Skeletal muscle cell (primary cell): Measurements from ENCODE around the gene LYPD6B.

Source experiments
- DNase-seq: peaks from one replicate; pipeline ENCODE4 v3.0.0-alpha.2; 2010; ENCODE audit warnings: low read depth
- H3K4me3 ChIP-seq: 2 replicates; pipeline ENCODE4 v1.5.1; 2011; ENCODE audit warnings: low read depth, mild to moderate bottlenecking, control low read depth, low read length, moderate library complexity

The LYPD6B gene

DNA sequence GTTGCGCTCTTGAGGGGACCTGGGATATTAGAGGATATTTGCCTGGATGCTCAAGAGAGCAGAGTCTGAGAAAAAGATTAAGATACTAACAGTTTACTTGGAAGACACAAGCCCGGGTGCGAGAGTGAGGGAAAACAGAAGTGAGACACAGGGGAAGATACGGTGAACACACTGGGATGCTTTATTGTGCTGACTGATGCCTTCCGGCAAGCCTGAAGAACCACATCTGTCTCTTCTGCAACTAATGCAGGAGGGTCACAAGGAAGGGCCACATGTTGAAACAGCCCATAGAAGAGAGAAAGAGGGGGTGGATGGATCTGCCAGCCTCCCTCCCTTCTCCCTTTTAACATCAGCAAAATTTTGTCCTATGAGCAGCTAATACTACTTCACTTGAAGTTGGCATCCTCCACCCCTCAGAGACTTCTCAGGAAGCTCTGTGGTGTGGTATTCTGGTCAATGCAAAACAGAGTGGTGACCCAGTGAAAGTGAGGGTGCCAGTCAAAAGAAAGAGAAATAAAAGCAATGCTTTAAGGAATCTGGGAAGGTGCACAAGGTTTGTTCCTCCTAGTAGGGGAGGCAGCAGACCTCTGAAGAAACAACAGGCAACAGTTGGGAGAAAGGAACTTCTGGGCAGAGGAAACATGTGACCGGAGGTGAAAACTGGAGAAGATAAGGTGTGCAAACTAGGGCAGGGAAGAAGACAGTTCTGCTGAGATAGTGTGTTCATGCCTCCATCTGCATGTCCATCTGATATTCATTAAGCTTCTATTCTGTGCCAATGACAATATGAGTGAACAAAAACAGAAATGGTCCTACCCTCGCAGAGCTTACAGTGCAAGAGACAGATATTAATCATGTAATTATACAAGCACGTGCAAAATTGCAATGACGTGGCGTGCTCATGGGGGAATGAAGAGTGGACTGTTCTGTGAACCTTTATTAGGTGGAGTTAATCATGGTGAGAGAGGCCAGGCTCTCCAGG, 107.1 kb downstream of the LYPD6B start:
- no peak for DNase-seq
- no peak overlapping the region for H3K4me3 ChIP-seq

DNA sequence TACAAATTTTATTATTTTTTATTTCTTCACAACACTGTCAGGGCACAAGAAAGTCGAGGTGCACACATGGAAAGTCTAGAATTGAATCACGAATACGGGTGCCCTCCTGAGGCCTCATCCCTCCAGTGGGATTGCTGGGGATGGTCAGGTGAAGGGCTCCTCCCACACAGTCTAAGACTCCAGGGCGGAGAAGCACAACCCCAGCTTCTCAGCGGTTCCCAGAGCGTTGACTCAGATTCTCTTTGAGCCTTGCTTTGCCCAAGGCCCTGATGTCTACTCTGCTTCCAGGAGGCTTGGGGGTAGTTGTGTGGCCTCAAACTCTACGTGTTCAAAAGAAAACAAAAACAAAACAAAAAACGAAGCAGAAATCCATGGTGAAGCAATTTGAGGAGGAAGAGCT, 108.4 kb downstream of the LYPD6B start:
- DNase-seq = no peak
- no peak overlapping the region for H3K4me3 ChIP-seq

DNA sequence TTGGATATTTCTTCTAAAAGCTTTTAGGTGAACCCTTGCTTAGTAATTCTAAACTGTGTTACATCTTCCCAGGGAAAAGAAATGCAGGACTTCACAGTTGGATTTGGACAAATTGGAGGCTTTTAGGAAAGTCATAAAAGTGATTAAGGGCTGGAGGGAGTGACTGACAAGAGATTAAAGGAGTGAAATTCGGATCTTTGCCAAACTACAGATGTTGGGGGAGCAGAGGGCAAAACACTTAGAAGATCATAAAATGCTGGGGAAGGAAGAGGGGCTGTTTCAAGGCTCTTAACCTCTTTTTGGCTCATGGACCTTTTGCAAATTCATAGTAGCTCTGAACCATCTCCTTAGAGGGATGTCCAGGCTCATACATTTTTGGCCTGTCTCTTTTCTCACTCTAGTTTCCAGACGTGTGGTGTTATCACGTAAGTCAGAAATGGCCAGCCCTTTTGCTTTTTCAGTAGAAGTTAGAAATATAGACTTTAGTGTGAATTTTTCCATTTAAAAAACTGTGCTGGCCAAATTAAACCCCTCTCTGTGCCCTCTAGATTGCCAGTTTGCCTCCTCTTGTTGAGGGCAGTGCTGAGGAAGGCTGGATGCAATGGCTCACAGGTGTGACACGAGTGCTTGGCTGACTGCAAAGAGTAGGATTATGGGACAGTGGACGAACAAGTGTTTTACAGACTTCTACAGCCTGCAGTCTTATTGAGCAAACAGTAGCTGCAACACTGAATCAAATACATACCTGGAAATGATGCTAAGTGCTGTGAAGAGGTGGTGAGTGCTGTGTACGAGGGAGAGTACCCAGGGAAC, 109.9 kb downstream of the LYPD6B start:
- DNase-seq = no peak

DNA sequence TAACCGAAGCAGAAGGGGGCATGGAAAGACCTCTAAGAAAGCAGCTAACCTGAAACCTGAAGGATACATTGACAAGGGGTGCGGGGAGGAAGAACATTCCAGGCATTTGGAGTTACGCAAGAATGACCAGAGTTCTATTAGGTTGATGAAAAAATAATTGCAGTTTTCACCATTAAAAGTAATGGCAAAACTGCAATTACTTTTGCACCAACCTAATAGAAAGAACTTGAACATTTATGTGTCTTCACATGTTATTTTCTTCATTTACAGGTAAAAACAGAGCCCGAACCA, 110.5 kb downstream of the LYPD6B start:
- no peak for DNase-seq
- no peak overlapping the region for H3K4me3 ChIP-seq

More for the DNA sequence above, 109.9 kb downstream of the LYPD6B start:
- H3K4me3 ChIP-seq = no peak overlapping the region

DNA sequence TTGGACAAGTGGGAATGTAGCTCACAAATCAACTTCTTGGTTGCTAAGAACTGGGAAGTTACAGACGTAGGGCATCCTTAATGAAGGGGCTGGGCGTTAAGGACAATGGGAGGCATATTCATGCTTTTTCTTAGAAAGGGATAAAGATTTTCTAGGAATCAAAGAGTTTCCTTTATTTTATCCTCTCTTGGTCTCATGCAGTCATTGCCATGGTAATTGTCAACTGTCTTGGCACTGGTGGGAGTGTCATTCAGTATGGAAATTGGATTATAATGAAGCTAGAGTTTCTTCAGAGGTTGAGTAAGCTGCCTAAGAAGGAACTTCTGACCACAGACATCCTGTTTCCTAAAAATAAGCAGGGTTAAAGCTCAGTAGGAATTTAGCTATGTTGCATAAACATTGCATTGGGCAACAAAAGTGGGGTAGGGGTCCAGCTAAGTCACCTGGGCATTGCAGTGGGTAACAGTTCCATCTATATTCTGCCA, 114.0 kb downstream of the LYPD6B start:
- no peak for DNase-seq
- H3K4me3 ChIP-seq = no peak overlapping the region

DNA sequence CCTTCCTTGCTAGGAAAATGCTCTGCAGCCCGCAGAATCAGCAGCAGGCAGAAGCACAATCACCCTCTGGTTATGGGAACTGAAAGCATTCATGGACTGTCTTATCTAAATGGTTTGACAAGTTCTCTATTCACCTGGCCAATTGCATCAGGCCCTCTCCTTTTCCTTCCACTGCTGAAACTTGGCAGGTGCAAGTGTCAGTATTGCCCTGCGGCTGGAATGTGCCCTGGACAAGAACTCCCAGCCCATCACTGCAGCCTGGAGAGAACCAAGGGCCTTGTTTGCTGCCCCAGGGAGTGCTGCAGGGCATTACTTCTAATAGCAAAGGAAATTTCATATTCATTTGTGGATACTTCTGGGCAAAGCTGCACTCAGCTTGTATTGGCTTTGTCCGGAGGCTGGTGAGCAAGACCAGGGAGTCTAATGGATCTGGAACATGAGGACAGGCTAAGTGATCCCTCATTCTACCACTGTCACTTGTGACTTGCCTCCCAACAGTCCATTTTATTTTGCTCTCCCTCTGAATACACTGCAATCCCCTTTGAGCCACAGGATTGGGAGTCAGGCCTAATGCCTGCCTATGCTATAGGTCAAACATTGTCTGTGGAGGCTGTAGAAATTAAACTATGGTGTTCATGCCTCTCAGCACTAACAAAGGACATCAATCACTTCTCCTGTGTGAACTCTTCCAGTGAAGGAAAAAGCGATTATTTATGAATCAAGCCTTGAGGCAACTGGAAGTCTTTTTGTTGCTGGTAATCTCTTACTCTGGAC, 116.9 kb downstream of the LYPD6B start:
- DNase-seq = no peak
- H3K4me3 ChIP-seq = no peak overlapping the region

DNA sequence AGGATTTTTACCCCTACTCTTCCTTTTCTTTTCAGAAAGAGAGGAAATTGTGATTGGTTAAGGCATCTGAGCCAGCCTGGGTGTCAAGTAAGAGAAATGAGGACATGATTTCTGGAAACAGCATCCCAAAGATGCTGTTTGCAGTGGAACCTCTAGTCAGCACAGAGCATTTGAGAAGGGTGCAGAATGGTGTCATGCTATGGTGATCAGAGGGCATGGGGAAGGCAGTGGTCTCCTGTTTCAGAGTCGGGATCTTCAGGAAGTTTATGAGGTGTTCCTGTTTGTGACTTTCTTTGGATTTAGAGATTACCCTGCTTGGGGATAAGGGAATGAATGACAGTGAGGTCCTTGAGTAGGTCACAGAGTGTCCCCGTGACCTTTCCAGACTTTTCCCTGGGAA, 117.5 kb downstream of the LYPD6B start:
- H3K4me3 ChIP-seq = no peak overlapping the region
- DNase-seq = no peak

DNA sequence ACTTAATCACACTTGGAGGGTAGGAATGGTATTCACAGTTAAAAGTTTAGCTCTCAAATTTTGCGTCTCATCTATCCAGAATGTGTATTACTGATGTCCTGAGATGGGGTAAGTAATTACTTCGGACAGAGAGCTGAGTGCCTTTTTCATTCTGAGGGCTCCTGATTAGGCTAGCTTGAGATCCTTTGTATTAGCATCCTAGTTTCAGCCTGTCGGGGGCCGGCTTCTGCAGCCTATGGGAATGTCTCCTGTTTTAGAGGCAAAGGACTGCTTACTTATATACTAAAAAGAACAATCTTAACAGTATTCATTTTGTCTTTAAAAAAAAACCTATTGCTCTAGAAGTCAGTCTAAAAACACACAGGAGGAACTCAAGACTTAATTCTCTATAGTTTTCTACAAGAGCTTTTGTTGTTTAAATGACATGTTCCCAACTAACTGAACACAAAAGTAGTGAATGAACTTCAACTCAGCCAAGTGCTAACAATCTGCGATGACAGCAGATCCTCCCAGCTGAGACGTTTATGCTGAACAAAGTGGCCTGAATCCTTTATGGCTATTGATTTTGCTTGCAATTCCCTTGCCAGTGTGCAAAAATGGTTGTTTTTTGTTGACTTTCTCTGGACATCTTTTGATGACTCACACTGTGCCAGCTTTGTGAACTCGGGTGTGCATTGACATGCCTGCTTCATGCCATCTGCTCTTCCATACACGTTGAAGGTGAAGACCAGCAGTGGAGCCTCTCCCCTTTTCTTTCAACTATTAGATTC, 118.7 kb downstream of the LYPD6B start:
- DNase-seq = no peak
- no peak overlapping the region for H3K4me3 ChIP-seq

DNA sequence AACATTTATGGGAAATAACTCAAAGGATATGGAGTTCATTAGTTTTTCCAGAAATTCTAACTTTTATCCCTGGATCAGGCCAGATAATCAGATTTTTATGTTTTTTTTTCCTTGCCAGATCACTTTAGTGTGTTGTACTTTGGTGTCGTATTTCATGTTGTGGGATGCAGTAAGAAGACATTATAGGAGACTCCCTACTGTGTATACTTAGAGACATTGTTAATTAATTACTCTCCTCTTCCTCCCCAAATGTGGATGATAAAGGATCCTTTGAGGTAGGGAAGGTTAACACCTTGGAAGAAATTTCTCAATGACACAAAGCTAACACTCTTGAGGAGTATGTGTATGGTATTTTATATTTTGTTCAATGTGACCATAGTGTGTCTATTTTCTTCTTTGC, 120.5 kb downstream of the LYPD6B start:
- H3K4me3 ChIP-seq = no peak overlapping the region
- no peak for DNase-seq

DNA sequence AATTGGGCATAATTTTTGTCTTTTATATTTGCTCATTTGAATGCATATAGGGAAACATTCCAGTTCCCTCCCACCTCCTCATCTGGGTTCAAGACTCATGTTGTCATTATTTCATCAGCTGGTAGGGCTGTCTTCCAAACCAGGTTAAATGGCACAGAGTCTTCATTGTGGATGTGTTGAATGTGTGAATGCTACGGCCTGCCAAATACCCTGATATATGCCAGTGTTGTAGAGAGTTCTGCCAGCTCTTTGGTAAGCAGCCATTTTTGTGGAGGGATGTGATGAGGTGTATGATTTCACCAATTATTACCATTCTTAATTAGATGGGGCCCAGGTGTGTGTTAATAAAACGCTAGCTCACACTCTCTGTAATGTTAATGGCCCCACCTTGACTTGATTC, 121.7 kb downstream of the LYPD6B start:
- H3K4me3 ChIP-seq = no peak overlapping the region
- DNase-seq = no peak

DNA sequence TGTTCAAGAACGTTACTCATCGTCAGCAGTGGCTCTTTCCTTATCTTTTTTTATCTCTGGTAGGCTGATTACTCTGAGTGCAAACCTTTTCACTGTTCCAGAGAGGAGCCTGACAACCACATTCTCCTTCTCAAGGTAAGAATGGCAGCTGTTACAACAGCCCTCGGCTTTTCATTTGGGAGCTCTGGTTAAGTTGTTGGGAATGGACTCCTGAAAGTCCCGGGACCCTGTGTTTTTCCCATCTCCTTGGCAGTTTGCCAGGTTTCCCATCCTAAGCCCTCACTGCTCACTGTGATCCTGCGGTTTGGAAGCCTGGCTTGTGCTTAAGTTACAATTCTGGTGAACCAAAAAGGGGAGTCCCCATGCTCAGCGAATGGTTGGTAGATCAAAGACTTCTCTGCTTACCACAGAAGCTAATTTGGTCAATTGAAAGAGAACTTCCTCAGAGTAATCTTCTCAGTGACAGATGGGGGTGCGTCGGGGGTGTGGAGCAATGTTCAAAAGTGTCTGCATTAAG, 122.3 kb downstream of the LYPD6B start:
- DNase-seq = no peak
- H3K4me3 ChIP-seq = no peak overlapping the region

DNA sequence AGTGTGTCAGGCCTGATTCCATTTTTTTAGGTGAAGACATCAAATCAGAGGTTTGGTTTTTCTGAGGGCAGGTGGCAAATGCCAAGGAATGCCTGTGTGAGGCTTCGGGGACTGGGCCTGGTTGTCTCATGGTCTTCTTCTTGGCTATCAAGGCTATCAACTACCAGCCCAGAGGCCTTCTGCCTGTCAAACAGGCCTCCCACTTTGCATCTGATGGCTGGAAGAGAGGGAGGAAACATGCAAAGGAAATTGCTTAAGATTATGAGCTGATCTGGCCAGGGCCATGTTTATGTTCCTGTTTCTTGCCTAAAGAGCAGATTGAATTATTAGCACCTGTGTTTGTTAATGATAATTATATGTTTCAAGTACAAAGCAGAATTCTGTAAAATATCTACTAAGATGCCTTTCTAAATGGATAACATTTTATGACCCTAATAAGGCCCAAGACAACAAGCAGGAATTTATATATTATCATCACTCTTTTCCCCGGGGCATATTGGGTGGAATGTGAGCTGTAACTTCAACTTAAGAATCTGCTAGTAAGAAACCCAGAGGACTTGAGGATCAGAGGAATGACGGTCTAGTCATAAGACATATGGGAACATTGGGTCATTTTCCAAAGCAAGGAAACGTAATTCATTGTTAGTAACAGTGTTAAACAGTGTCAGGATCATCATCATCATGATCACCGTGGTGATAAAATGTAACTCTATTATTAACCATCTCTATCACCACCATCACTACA, 123.2 kb downstream of the LYPD6B start:
- DNase-seq = no peak
- no peak overlapping the region for H3K4me3 ChIP-seq

DNA sequence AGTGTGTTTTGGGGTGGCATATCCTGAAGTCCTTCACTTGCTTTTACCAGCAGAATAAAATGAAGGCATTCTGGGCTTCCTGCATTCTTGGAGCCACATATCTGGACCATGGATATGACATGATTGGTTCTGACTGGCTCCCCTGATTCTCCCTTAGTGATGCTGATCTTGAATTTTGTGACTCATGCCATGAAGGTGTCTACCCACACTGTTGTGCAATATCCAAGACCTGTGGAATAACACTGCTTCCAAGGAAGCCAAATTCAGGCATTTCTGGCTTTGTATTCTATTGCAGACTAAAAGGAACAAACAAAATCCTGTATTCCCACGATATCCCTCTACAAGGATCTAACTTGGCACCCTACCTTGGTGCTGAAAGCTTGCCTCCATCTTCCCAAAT, 125.8 kb downstream of the LYPD6B start:
- no peak overlapping the region for H3K4me3 ChIP-seq
- no peak for DNase-seq

DNA sequence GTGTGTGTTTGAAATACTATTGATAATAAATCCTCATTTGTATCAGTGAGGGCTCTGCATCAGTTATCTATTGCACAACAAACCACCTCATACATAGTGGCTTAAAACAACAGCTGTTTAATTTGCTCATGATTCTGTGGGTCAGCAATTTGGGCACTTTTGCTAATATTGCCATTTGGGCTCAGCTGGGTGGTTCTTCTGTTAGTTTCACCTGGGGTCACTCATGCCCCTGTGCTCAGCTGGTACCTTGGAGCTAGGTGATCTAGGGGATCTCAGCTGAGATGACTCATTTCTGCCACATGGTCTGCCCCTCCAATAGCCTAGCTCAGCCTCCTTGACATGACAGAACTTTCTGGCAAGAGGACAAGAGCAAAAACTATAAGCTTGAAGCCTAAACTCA, 126.3 kb downstream of the LYPD6B start:
- no peak overlapping the region for H3K4me3 ChIP-seq
- DNase-seq = no peak

DNA sequence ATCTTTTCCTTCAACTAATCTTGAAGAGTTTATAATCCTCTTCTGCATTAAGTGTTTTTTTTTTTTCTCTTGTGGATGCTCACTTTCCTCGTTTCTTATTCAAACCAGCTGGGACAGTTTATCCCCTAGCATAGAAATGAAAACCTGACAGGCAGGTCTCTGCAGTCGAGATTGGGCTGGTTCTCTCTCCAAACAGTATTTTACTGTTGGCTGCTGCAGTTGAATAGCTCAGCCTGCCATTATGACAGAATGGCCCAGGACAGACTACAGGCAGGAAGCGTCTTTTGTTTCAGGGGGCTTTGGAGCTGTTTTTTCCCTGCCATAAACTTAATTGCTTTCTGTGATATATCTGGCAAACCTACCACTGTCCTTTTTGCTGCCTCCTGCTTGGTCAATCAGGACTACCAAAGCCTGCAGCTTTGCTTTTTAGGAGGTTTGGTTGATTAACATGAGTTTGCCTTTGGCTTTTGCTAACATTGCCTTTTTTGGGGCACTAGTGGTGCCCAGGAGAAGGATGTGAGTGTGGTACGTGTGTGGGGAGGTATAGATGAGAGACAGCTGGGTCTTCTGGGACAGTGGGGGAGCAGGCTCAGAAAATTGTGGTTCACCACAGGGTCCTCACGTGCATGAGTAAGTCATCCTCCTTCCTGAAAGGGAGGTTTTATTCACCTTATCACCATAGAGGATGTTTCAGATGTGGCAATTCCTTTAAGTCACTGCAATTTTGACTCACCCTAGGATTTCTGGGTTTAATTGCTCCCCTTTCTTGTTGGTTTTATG, 128.7 kb downstream of the LYPD6B start:
- no peak overlapping the region for H3K4me3 ChIP-seq
- peak; percentile 1 for DNase-seq

DNA sequence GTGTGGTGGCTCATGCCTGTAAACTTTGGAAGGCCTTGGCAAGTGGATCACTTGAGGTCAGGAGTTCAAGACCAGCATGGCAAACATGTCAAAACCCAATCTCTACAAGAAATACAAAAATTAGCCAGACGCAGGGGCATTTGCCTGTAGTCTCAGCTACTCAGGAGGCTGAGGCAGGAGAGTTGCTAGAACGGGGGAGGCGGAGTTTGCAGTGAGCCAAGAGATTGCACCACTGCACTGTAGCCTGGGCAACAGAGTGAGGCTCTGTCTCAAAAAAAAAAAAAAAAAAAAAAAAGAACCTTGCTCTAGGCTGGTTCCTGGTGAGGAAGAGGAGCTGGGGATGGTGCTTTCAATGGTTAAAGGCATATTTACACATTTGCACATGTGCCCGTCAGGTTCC, 129.4 kb downstream of the LYPD6B start:
- H3K4me3 ChIP-seq = no peak overlapping the region
- no peak for DNase-seq

DNA sequence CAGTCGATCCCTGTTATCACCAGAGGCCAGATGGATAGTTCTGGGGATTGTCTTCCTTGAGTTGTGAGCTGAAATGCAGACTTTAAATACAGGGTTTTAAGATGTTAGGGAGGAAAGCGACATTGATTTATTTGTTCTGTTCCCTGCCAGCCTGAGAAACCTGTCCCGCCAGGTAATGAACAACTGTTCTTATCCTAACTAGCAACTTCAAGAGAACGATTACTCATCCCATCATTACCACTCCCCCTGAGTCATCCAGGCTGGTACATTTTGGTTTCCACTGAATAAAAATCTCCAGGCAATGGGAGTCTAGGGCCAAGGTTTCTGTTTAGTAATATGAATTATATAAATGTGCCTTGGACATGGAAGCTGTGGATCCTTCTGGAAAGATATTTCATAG, 131.2 kb downstream of the LYPD6B start:
- no peak overlapping the region for H3K4me3 ChIP-seq
- no peak for DNase-seq

DNA sequence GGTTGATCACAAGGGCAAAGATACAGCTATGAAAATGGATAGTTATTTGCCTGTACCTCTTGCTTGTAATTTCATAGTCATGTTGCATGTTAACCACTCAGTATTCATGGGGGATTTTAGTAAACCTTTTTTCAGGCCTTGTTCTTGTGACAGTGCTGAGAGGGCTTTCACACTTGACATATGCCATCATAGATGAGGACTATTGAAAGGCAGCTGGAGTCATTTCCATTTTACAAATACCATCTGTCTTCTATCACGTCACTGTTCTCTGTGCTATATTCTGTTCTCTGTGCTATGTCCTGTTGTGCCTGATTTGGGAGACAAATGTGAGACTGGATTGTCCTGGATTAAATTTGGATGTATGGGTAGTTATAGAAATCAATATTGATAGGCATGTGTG, 131.7 kb downstream of the LYPD6B start:
- no peak overlapping the region for H3K4me3 ChIP-seq
- DNase-seq = no peak
